ENCODE measurements around the gene SRPK2.
A peak's percentile ranks its signal among the peaks of the same experiment; 100 is the strongest.

The SRPK2 gene

GRCh38 chr7:105396566-105396965, 7.8 kb upstream of the SRPK2 start:
- DNase-seq (ENCODE audit: low spot score), result no peak
- in situ Hi-C loops (cut with MboI; ENCODE audit: low pct_unique_long_range_greater_than_20kb, low sequenced_read_pairs, unreplicated experiment), result no loop called here
- no peak for TF ChIP-seq CTCF (IDR thresholded peaks at IDR 0.05; ENCODE audit: extremely low read depth, insufficient read depth, missing control alignments)

GRCh38 chr7:105391429-105391828, 2.7 kb upstream of the SRPK2 start:
- no peak for DNase-seq (ENCODE audit: low spot score)
- in situ Hi-C loops (cut with MboI; ENCODE audit: low pct_unique_long_range_greater_than_20kb, low sequenced_read_pairs, unreplicated experiment), result no loop called here
- no peak for TF ChIP-seq CTCF (IDR thresholded peaks at IDR 0.05; ENCODE audit: extremely low read depth, insufficient read depth, missing control alignments)

GRCh38 chr7:105389889-105390288, 1.2 kb upstream of the SRPK2 start:
- in situ Hi-C loops (cut with MboI; ENCODE audit: low pct_unique_long_range_greater_than_20kb, low sequenced_read_pairs, unreplicated experiment), result no loop called here
- no peak for TF ChIP-seq CTCF (IDR thresholded peaks at IDR 0.05; ENCODE audit: extremely low read depth, insufficient read depth, missing control alignments)
- no peak for DNase-seq (ENCODE audit: low spot score)

- in situ Hi-C loops (cut with MboI; ENCODE audit: low pct_unique_long_range_greater_than_20kb, low sequenced_read_pairs, unreplicated experiment), result no loop called here
- no peak for DNase-seq (ENCODE audit: low spot score)
- TF ChIP-seq CTCF (IDR thresholded peaks at IDR 0.05; ENCODE audit: extremely low read depth, insufficient read depth, missing control alignments), result no peak
Measured at GRCh38 chr7:105389088-105389650, 448 bp upstream of the SRPK2 start.

- in situ Hi-C loops (cut with MboI; ENCODE audit: low pct_unique_long_range_greater_than_20kb, low sequenced_read_pairs, unreplicated experiment), result no loop called here
- TF ChIP-seq CTCF (IDR thresholded peaks at IDR 0.05; ENCODE audit: extremely low read depth, insufficient read depth, missing control alignments), result no peak
- peak; percentile 85 for DNase-seq (ENCODE audit: low spot score)
Measured at GRCh38 chr7:105387508-105388355, 989 bp downstream of the SRPK2 start.

GRCh38 chr7:105377903-105378302, 10.8 kb downstream of the SRPK2 start:
- no peak for TF ChIP-seq CTCF (IDR thresholded peaks at IDR 0.05; ENCODE audit: extremely low read depth, insufficient read depth, missing control alignments)
- no peak for DNase-seq (ENCODE audit: low spot score)
- in situ Hi-C loops (cut with MboI; ENCODE audit: low pct_unique_long_range_greater_than_20kb, low sequenced_read_pairs, unreplicated experiment), result no loop called here

All from GM13977 (cell line).